GM15510 (cell line): ENCODE data around the gene MDC1.

Experiments
- POLR2A ChIP-seq: IDR thresholded peaks from 3 replicates; pipeline ENCODE4 v1.6.1; 2011; ENCODE audit warnings: borderline replicate concordance; ENCODE audit not compliant: insufficient read length; ENCODE audit errors: extremely low read depth

MDC1 gene, protein sequence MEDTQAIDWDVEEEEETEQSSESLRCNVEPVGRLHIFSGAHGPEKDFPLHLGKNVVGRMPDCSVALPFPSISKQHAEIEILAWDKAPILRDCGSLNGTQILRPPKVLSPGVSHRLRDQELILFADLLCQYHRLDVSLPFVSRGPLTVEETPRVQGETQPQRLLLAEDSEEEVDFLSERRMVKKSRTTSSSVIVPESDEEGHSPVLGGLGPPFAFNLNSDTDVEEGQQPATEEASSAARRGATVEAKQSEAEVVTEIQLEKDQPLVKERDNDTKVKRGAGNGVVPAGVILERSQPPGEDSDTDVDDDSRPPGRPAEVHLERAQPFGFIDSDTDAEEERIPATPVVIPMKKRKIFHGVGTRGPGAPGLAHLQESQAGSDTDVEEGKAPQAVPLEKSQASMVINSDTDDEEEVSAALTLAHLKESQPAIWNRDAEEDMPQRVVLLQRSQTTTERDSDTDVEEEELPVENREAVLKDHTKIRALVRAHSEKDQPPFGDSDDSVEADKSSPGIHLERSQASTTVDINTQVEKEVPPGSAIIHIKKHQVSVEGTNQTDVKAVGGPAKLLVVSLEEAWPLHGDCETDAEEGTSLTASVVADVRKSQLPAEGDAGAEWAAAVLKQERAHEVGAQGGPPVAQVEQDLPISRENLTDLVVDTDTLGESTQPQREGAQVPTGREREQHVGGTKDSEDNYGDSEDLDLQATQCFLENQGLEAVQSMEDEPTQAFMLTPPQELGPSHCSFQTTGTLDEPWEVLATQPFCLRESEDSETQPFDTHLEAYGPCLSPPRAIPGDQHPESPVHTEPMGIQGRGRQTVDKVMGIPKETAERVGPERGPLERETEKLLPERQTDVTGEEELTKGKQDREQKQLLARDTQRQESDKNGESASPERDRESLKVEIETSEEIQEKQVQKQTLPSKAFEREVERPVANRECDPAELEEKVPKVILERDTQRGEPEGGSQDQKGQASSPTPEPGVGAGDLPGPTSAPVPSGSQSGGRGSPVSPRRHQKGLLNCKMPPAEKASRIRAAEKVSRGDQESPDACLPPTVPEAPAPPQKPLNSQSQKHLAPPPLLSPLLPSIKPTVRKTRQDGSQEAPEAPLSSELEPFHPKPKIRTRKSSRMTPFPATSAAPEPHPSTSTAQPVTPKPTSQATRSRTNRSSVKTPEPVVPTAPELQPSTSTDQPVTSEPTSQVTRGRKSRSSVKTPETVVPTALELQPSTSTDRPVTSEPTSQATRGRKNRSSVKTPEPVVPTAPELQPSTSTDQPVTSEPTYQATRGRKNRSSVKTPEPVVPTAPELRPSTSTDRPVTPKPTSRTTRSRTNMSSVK (N-terminal part only)

DNA sequence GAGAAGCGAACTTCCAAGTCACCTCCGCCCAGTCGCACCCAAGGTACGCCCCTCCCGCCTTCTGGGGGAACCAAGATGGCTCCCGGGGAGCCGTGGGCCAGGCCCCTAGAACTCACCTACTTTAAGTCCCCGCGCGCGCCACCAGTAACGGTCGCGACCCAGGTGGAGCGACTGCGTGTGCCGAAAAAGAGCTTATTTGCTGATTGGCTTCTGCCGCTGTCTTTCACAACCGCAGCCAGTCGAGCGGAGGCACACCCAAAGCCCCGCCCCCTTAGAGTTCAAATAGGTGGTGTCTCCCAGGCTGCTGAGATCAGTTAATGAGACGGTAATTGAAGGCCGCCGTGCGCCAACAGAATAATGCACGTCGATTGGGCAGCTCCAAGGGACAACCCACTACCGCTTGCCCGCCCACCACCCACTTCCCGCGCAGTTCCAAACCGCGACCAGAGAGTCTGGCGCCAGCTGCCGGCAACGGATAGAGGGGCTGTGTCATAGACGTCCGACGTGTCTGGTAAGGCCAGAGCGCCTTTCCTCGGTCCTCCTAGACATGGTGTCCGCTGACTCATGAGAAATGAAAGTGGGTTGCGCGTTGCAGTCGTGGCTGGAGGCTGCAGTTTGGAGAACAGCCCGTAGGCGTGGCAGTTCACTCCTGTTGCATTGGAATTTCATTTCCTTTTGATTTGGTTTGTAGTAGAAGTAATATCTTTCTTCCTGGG, at the start of gene MDC1:
MDC1 (minus strand) TSS at position 153 of the 716 bp plus-strand sequence. CDS start 2,106 bp downstream, outside the sequence.
- TF ChIP-seq POLR2A = peak; percentile 93

- TF ChIP-seq POLR2A = no peak
These were observed 49.5 kb upstream of the MDC1 start for GRCh38 chr6:30766461-30767157.

DNA sequence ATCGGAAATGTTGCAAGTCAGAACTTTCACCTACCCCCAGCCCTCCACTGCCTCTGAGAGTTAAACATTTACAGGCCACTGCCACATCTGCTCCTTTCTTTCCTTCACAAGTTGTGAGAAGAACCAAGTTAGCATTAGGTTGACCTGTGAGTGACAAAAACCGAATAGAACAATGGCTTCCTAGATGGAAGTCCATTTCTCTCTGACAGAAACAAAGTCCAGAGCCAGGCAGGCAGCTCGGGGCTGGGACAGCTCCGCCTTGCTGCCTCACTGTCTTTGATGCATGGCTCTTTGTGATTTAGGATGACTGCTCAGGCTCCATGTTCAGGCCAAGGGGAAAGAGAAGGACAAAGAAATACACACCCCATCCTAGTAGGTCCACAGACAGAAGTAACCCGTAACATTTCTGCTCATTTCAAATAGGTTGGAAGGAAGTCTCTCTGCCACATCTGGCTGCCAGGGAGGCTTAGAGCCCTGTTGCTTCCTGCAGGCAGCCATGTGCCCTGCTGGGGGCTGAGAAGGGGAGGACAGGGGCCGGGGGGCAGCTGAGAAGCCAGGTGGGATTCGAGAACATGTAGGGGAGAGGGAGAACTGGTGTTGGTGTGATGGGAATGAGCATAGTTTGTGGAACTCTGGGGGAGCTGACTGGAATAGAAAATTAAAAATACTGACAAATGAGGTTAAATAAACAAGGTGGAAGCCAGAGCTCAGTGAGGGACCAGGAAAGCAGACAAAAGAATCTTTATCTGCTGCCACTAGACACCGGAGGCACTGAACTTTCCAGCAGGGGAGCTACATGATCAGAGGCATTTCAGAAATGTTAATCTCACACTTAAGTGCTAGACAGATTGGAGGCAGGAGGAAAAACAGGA, 46.8 kb upstream of the MDC1 start:
- TF ChIP-seq POLR2A = no peak

- no peak for TF ChIP-seq POLR2A
These were observed 46.1 kb upstream of the MDC1 start for GRCh38 chr6:30763155-30763617.

GRCh38 chr6:30761791-30762429, 44.8 kb upstream of the MDC1 start:
- TF ChIP-seq POLR2A = no peak

GRCh38 chr6:30760549-30760948, 43.5 kb upstream of the MDC1 start:
- no peak for TF ChIP-seq POLR2A

GRCh38 chr6:30759575-30760239, 42.6 kb upstream of the MDC1 start:
- TF ChIP-seq POLR2A = no peak

GRCh38 chr6:30757261-30757904, 40.3 kb upstream of the MDC1 start:
- TF ChIP-seq POLR2A = no peak

- TF ChIP-seq POLR2A = no peak
These were observed 37.5 kb upstream of the MDC1 start for GRCh38 chr6:30754631-30755030.

- TF ChIP-seq POLR2A = no peak
These were observed 35.3 kb upstream of the MDC1 start for GRCh38 chr6:30752157-30752927.

- TF ChIP-seq POLR2A = no peak
These were observed 33.2 kb upstream of the MDC1 start for GRCh38 chr6:30750379-30750668.
